SK-N-SH treated with all-trans-retinoic acid at 6 μM for 48 hours (cell line): ENCODE measurements around the gene FAM83E.

Source experiments
- SNAI2 ChIP-seq: fragments of 250-450 bp; sonication (Bioruptor Pico); IDR thresholded peaks from 2 replicates; pipeline ENCODE4 v1.5.0; 2020; ENCODE audit warnings: mild to moderate bottlenecking, moderate library complexity
- ZC3H10 ChIP-seq: fragments of 250-450 bp; sonication (Bioruptor Pico); IDR thresholded peaks from 2 replicates; pipeline ENCODE4 v1.5.1; 2021; ENCODE audit warnings: mild to moderate bottlenecking, moderate library complexity
- ZFP3 ChIP-seq: fragments of 250-450 bp; sonication (Bioruptor Pico); IDR thresholded peaks from 2 replicates; pipeline ENCODE4 v1.5.0; 2020; ENCODE audit warnings: mild to moderate bottlenecking, moderate library complexity

GRCh38 chr19:48623556-48624066 is 8.7 kb upstream of the FAM83E start:
- no peak for TF ChIP-seq SNAI2 (CRISPR knock-in tag)
- no peak for TF ChIP-seq ZFP3 (CRISPR knock-in tag)
- TF ChIP-seq ZC3H10 (CRISPR knock-in tag): no peak
